ENCODE results near the gene ZNF492. TPM values are rescaled to one million over a fixed set of nuclear protein-coding genes. Genes with fewer than 3 reads are reported as not detected.

ZNF492 gene
- total and polyA plus RNA-seq, 2 donors (not counting 3 experiments of a cell fraction or from before 2014, with no cell fraction given) = not detected

- FAIRE-seq (no peak), DNase-seq (ENCODE audit: low read depth, low spot score) (no peak)
- TF ChIP-seq POLR2AphosphoS5 (IDR thresholded peaks at IDR 0.05; ENCODE audit: insufficient read depth, low read depth, low read length) (no peak), EZH2 (IDR thresholded peaks at IDR 0.05; ENCODE audit: borderline replicate concordance, low read depth, low read length, severe bottlenecking) (no peak), CTCF (IDR thresholded peaks at IDR 0.05; ENCODE audit: extremely low read depth in 1 of 2, insufficient read depth in 1 of 2, low read depth in 1 of 2, low read length in 2 of 2) (no peak), FOS (IDR thresholded peaks at IDR 0.05; ENCODE audit: borderline replicate concordance, insufficient read depth, low read length) (no peak), MYC (IDR thresholded peaks at IDR 0.05; ENCODE audit: low read depth, low read length) (no peak), POLR2A (IDR thresholded peaks at IDR 0.05; ENCODE audit: low read depth, low read length) (no peak), MAX (IDR thresholded peaks at IDR 0.05; ENCODE audit: insufficient read depth, insufficient read length) (no peak), GATA2 (IDR thresholded peaks at IDR 0.05; ENCODE audit: insufficient read depth, insufficient read length, low read depth, low read length) (no peak), JUN (IDR thresholded peaks at IDR 0.05; ENCODE audit: borderline replicate concordance, insufficient read depth, insufficient read length, low read depth) (no peak)
- Histone ChIP-seq H3K79me2 (ENCODE audit: control insufficient read depth, insufficient read depth, low read length) (no peaks in the 10 kb centered on the region), H3K27ac (ENCODE audit: insufficient read depth, low read depth, low read length) (no peak overlapping the region), H3K4me2 (ENCODE audit: insufficient read depth, low read length) (no peak overlapping the region), H3K4me1 (ENCODE audit: control insufficient read depth, extremely low read depth, insufficient read depth, low read length) (no peaks in the 10 kb centered on the region), H3K9ac (replicated peaks; ENCODE audit: extremely low read depth, insufficient read depth, low read length) (no peak overlapping the region), H3K9me3 (replicated peaks; ENCODE audit: control insufficient read depth, insufficient read depth, low read length) (peaks cover 3% of the 10 kb centered on the region), H3K36me3 (ENCODE audit: control insufficient read depth in 2 of 2, extremely low read depth in 1 of 2, insufficient read depth in 2 of 2, low read length in 2 of 2) (no peaks in the 10 kb centered on the region), H2AFZ (ENCODE audit: low read depth, low read length) (no peak overlapping the region), H3K9me1 (replicated peaks; ENCODE audit: control insufficient read depth, extremely low read depth, insufficient read depth, low read length) (no peaks in the 10 kb centered on the region), H3K4me3 (replicated peaks in 1 of 3; ENCODE audit: insufficient read depth in 1 of 3, low read depth in 1 of 3, low read length in 3 of 3) (no peak overlapping the region), H3K27me3 (ENCODE audit: control insufficient read depth in 2 of 2, insufficient read depth in 2 of 2, low read length in 2 of 2) (no peaks in the 10 kb centered on the region), H4K20me1 (replicated peaks; ENCODE audit: control insufficient read depth, extremely low read depth, insufficient read depth, low read length) (no peaks in the 10 kb centered on the region)
- intact Hi-C loops (cut with micrococcal nuclease) (no loop called here), dilution Hi-C loops (cut with MboI; ENCODE audit: extremely low pct_ligation_motif_present, low sequenced_read_pairs) (no loop called here)
- no TSS peak for BruUV-seq (replicated peaks)
- POLR2A ChIA-PET = no interaction called here
- CTCF ChIA-PET = no interaction called here
These were observed 14.8 kb upstream of the ZNF492 start for GRCh38 chr19:22619371-22619770.
